Spleen (tissue), 7 donors: ENCODE results near the gene TMEM131.
"Not testable (repeated sequence)": the region's sequence is repeated elsewhere in the genome, so short reads cannot be mapped to it uniquely, and the experiment has no call there.

Experiments used
- CTCF ChIP-seq, 11 experiments: fragments of 200-600 bp in 7 of 11; fragments of 450-650 bp in 4 of 11; sonication (generic) in 4 of 11; IDR thresholded peaks in 8 of 11; conservative IDR thresholded peaks in 3 of 11; 1 replicate in 7 of 11; 2 replicates in 4 of 11; pipeline versions ENCODE4 v1.4.0 to v1.8.0; 2016 to 2021; ENCODE audit warnings: antibody characterized with exemption in 11 of 11, inconsistent platforms in 4 of 11, mild to moderate bottlenecking in 1 of 11
- POLR2A ChIP-seq, 3 donors: fragments of 450-650 bp; IDR thresholded peaks; one replicate each; pipeline ENCODE4 v1.5.1; 2017; ENCODE audit warnings: antibody characterized with exemption in 3 of 3, mild to moderate bottlenecking in 1 of 3
- POLR2AphosphoS5 ChIP-seq, 3 donors: sonication (generic); formaldehyde crosslinking; IDR thresholded peaks; one replicate each; pipeline ENCODE4 v1.5.1; 2017; ENCODE audit warnings: antibody characterized with exemption in 3 of 3
- donor health status: DM: no; HTN: no; CAD: no; lungs with moderate emphysema.
- donor health status: DM: no; HTN: no; CAD: no.
- donor health status: DM: no; HTN: no; CAD: no.

GRCh38 chr2:98044730-98045129 lies 49.0 kb upstream of the TMEM131 start:
- TF ChIP-seq CTCF (IDR thresholded peaks at IDR 0.05 in 8 of 11, conservative IDR thresholded peaks at IDR 0.05 in 3 of 11); POLR2A (IDR thresholded peaks at IDR 0.05); POLR2AphosphoS5 (IDR thresholded peaks at IDR 0.05): not testable (repeated sequence)
